GM12874 (cell line): ENCODE results near the gene PHACTR4.

Source experiments
- TF ChIP-seq, protein P1 (sequence below): IDR thresholded peaks from 2 replicates; pipeline ENCODE4 v1.5.1; 2011; ENCODE audit warnings: low read depth, mild to moderate bottlenecking, control low read depth, low read length, moderate library complexity; ENCODE audit not compliant: insufficient read depth

PHACTR4 gene

DNA sequence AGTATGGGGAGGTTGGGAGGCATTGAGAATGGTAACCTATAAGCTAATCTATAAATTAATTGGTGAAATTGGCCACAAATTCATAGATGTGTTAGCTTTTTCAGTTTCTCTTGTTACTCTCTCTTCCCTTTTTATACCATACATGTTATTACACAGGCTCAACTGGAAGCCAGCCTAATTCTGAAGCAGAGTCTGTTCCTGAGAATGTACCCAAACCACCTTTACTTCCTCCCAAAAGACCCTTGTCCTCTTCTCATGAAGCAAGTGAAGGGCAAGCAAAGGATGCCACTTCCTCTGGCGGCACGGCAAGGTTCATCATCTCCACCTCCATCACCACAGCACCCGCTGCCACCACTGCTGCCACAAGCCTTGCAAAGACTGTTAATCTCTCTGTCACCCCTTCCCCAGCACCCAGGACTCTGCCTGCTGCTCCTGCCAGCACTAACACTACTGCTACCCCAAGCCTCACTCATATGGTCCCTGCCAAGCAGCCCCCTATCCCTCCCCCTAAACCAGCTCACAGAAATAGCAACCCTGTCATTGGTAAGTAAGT, 96.8 kb downstream of the PHACTR4 start:
- TF ChIP-seq, protein P1, sequence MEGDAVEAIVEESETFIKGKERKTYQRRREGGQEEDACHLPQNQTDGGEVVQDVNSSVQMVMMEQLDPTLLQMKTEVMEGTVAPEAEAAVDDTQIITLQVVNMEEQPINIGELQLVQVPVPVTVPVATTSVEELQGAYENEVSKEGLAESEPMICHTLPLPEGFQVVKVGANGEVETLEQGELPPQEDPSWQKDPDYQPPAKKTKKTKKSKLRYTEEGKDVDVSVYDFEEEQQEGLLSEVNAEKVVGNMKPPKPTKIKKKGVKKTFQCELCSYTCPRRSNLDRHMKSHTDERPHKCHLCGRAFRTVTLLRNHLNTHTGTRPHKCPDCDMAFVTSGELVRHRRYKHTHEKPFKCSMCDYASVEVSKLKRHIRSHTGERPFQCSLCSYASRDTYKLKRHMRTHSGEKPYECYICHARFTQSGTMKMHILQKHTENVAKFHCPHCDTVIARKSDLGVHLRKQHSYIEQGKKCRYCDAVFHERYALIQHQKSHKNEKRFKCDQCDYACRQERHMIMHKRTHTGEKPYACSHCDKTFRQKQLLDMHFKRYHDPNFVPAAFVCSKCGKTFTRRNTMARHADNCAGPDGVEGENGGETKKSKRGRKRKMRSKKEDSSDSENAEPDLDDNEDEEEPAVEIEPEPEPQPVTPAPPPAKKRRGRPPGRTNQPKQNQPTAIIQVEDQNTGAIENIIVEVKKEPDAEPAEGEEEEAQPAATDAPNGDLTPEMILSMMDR = no peak

DNA sequence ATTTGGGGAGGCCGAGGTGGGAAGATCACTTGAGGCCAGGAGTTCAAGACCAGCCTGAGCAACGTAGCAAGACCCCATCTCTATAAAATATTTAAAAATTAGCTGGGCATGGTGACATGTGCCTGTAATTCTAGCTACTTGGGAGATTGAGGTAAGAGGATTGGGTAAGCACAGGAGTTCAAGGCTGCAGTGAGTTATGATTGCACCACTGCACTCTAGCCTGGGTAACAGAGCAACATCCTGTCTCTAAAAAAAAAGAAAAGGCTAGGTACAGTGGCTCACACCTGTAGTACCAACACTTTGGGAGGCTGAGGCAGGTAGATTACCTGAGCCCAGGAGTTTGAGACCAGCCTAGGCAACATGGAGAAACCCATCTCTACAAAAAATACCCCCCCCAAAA, 100.6 kb downstream of the PHACTR4 start:
- TF ChIP-seq, protein P1 = no peak

DNA sequence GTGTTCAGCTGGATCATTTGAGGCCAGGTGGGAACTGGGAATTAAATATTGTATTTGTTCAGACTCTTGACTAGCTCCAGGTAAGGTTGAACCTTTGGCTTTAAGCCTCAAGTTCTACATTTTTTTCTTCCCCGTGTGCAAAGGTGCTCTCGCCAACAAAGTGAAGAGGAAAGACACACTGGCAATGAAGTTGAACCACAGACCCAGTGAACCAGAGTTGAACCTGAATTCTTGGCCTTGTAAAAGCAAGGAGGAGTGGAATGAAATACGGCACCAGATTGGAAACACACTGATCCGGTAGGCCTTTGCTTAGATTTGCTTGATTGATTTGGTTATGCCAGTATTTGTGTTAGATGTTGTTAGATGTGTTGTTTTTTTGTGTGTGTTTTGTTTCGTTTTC, 110.8 kb downstream of the PHACTR4 start:
- TF ChIP-seq, protein P1 = no peak

DNA sequence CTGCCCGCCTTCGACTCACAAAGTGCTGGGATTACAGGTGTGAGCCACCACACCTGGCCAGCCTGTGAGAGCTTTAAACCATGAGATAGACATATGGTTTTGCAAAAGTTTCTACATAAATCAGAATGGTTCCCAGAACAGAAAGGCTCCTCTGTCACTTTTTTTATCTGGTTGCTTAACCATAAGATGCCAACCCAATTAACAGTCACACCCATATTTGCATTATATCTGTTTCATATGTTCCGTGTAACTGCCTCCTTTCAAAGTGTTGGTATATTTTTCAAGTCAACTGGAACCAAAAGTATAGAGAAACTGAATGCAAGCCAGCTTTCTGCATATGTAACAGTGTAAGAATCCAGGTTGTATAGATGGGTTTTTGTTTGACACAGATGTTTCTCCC, 112.6 kb downstream of the PHACTR4 start:
- TF ChIP-seq, protein P1 = no peak

DNA sequence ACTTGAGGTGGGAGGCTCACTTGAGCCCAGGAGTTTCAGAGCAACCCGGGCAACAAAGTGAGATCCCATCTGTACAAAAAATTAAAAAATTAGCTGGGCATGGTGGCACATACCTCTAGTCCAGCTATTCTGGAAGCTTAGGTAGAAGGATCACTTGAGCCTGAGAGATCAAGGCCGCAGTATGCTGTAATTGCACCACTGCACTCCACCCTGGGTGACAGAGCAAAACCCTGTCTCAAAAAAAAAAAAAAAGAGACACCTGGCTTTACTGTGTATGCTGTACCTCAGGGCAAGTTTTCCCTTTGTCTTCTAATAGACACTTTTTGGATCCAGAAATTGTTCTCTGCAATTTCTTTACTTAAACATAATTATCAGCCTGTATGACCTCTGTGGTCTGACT, 113.2 kb downstream of the PHACTR4 start:
- TF ChIP-seq, protein P1 = no peak

DNA sequence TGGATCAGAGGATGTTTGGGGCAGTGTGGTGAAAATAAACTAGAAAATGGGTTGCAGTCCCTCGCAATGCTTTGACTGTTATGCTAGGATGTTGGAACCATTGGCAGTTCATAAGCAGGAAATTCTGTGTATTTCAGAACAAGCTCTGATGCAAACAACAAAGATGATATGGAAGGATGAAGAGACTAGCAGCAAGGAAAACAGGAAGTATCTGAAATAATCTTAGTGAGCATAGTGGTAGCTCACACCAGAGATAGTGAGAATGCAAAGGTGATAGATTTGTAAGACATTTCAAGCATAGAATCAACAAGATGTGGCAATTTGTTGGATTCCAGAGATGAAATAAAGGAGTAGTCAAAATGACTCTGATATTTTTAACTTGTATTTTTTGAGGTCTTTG, 125.2 kb downstream of the PHACTR4 start:
- TF ChIP-seq, protein P1 = no peak

DNA sequence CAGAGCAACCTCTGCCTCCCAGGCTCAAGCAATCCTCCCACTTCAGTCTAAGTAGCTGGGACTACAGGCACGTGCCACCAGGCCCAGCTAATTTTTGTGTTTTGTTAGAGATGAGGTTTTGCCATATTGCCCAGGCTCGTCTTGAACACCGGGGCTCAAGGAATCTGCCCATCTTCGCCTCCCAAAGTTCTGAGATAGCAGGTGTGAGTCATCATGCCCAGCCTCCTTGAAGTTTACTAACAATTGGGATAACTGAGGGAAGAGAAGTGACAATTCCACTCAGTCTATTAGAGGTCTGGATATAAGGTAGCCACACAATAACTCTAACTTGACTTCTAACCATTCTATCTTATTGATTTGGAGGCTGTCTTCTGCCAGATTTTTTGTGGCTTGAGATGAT, 130.0 kb downstream of the PHACTR4 start:
- TF ChIP-seq, protein P1 = no peak

DNA sequence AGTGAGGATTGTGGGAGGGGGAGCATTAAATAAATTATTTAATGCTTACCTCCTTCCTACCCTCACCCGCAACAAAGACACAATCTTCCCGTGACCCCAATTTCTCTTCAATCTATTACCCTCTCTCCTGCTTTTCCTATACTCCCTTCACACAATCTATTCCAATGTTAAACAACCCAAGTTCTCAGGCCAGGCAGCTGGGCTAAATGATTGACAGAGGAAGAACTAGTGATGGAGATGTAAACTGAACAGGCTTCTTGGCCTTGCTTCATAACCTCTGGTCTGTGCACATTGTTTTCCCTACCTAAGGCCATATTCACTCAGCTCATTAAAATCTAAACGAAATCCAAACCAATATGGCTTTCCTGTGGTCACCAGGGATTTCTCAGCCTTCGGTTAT, 132.4 kb downstream of the PHACTR4 start:
- TF ChIP-seq, protein P1 = no peak
